AML-193 (cell line): ENCODE results near the gene CIAO2B.
"Not testable (repeated sequence)": the region's sequence is repeated elsewhere in the genome, so short reads cannot be mapped to it uniquely, and the experiment has no call there.

Source experiments
- DNase-seq, 2 experiments: peaks; one replicate each; lab custom pipeline; 2025; lab: John Stamatoyannopoulos, UW

Gene CIAO2B

DNA sequence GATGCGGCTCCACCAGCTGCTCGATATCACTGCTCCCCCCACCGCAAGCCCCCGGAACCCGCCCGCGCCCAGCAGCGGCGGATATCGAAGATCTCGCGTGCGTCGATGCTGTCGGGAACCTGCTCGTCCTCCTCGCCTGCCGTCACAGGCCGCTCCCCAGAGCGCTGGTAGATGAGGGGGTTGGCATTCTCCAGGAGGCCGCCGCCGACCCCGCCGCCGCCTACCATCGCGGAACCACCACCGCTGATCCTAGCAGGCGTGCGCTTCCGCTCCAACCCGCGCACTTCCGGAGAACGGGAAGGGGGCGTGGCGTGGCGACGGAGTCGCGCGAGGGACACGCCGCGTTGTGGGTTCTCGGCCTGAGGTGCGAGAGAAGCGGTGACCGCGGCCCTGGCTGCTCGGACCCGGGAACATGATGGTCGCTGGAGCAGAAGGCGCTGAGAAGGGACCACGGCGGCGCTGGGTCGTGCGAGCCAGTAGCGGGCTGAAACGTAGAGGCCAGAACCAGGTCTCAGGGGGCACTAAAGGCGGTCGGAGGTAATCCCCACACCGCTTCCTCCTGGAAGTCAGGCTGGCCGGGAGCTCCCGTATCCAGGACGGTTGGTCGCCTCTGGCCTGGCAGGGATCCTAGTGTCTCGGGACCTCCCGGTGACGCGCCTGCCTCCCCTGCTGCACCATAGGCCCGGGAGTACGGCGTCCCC is at the start of gene CIAO2B:
TSS of gene CIAO2B (minus strand) at position 265 of the 701 bp plus-strand sequence. CDS start at position 227, 38 bp downstream.
- peak; percentile 62 to 69 for DNase-seq

DNA sequence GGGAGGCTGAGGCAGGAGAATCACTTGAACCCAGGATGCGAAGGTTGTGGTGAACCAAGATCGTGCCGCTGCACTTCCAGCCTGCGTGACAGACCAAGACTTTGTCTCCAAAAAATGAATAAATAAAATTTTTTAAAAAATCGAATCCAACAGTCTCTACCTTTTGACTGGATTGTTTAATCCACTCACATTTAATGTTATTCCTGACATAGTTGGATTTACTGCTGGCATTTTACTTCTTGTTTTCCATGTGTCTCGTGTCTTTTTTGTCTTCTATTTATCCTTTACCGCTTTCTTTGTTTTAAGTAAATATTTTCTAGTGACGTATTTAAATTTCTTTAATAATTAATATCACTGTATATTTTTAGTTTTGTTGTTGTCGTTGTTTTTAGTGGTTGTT is 48.8 kb upstream of the CIAO2B start:
- DNase-seq, result no peak

DNA sequence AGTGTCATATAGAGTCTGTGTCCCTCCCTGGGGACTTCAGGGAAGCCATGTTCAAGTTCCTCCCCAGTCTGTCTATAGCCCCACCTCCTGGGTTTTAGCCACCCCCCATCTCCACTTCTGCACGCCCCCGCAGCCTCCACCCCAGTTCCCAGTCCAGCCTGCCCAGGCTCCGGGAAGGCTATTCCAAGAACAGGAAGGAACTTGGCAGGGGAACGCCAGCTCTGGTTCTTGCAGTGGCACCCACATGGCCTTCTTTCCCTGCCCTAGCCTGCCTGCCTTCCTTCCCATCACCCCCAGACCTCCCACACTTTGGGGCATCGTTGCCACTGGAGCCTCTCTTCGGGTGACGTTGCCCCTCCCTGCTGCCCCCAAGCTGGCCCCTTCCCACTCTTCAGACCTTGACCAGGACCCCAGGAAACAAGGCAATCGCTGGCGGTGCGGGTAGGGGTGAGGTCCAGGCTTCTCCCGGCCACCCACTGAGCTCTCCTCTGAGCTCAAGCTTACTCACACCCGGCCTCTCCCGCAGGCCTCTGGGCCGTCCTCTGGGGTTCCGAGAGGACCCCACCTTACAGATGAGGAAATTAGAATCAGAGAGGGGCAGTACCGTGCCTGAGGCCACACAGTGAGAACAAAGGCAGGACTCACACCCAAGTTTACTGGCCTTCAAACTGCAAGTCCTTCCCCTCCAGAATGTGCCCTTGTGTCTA is 45.0 kb upstream of the CIAO2B start:
- DNase-seq, result no peak

DNA sequence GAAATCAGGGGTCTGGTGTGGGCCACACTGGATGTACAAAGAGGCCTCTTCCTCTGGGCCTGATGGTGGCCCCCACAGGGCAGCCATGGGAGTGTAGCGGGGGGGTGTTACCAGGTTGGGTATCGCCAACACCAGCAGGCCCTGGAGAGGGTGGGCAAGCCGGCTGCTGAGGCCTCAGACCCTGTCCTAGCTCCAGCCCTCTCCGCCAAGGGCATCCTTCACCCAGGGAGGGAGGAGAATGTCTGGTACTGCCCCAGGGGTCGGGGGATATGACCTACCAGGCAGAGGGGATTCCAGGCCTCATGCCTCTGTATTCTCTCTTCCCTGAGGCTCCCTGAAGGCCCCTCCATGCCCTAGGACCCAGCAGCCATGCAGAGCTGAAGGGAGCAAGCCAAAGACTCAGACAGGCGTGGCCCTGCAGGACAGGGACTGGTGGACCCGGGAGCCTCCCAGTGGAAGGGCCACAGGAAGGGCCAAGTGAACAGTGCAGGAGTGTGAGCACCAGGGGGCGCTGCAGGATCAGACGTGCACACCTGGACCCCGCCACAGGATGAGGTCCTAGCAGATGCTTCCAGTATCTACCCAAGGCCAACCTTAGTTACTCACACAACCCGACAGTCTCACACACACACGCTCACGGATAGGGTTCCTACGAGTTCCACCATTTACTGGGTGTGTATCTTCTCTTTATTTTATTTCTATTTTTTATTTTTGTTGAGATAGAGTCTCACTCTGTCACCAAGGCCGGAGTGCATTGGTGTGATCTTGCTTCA is 43.3 kb upstream of the CIAO2B start:
- DNase-seq, result peak; percentile 68 to 77

DNA sequence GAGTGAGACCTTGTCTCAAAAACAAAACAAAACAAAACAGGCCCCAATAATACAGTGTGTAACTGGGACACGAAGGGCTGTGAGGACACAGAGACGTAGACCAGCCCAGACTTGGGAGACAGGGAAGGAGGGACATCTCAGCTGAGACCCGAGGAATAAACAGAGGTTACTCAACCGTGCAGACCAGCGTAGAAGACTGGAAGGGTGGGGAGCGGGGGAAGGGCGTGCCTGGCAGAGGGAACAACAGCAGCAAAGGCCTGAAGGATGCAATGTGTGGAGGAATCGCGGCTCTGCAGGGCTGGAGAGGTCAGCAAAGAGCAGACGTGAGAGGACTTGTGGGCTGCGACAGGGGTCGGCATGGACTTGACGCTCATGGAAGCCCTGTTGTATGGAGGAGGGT is 42.5 kb upstream of the CIAO2B start:
- no peak for DNase-seq

DNA sequence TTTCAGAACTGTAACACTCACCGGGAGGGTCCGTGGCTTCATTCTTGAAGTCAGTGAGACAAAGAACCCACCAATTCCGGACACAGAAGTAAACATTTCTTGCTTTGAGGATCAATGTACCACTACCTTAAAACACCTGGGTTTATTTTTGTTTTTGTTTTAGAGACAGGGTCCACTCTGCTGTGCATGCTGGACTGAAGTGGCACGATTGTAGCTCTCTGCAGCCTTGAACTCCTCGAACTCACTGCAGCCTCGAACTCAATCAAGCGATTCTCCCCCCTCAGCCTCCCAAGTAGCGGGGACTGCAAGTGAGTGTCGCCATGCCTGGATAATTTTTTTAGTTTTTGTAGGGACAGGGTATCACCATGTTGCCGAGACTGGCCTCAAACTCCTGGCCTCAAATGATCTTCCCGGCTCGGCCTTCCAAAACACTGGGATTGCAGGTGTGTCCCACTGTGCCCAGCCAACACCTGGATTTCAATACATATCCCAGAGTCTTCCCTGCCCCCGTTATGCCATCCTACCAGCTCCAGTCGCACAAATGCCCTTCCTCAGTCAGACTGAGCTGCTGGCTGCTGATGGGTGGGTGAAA is 41.2 kb upstream of the CIAO2B start:
- no peak for DNase-seq

DNA sequence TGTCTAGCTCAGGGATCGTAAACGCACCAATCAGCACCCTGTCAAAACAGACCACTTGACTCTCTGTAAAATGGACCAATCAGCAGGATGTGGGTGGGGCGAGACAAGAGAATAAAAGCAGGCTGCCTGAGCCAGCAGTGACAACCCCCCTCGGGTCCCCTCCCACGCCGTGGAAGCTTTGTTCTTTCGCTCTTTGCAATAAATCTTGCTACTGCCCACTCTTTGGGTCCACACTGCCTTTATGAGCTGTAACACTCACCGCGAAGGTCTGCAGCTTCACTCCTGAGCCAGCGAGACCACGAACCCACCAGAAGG is 40.7 kb upstream of the CIAO2B start:
- DNase-seq, result not testable (repeated sequence)

DNA sequence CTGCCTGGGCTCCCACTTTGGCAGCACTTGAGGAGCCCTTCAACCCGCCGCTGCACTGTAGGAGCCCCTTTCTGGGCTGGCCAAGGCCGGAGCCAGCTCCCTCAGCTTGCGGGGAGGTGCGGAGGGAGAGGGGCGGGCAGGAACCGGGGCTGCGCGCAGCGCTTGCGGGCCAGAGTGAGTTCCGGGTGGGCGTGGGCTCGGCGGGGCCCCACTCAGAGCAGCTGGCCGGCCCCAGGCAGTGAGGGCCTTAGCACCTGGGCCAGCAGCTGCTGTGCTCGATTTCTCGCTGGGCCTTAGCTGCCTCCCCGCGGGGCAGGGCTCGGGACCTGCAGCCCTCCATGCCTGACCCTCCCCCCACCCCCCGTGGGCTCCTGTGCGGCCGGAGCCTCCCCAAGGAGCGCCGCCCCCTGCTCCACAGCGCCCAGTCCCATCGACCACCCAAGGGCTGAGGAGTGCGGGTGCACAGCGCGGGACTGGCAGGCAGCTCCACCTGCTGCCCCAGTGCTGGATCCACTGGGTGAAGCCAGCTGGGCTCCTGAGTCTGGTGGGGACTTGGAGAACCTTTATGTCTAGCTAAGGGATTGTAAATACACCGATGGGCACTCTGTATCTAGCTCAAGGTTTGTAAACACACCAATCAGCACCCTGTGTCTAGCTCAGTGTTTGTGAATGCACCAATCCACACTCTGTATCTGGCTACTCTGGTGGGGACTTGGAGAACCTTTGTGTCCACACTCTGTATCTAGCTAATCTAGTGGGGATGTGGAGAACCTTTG is 40.1 kb upstream of the CIAO2B start:
- DNase-seq, result not testable (repeated sequence)

DNA sequence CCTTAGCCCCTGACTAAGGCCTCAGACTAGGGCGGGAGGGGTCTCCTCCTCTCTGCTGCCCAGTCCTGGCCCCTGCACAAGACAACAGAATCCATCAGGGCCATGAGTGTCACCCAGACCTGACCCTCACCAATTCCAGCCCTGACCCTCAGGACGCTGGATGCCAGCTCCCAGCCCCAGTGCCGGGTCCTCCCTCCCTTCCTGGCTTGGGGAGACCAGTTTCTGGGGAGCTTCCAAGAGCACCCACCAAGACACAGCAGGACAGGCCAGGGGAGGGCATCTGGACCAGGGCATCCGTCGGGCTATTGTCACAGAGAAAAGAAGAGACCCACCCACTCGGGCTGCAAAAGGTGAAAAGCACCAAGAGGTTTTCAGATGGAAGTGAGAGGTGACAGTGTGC is 39.5 kb upstream of the CIAO2B start:
- DNase-seq, result no peak

DNA sequence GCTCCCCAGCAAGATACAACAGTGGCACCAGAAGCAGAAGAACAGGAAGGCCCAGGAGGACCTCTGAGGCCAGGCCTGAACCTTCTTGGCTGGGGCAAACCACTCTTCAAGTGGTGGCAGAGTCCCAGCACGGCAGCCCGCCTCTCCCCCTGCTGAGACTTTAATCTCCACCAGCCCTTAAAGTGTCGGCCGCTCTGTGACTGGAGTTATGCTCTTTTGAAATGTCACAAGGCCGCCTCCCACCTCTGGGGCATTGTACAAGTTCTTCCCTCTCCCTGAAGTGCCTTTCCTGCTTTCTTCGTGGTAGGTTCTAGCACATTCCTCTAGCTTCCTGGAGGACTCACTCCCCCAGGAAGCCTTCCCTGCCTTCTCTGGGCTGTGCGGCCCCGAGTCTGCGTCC is 38.8 kb upstream of the CIAO2B start:
- no peak for DNase-seq

DNA sequence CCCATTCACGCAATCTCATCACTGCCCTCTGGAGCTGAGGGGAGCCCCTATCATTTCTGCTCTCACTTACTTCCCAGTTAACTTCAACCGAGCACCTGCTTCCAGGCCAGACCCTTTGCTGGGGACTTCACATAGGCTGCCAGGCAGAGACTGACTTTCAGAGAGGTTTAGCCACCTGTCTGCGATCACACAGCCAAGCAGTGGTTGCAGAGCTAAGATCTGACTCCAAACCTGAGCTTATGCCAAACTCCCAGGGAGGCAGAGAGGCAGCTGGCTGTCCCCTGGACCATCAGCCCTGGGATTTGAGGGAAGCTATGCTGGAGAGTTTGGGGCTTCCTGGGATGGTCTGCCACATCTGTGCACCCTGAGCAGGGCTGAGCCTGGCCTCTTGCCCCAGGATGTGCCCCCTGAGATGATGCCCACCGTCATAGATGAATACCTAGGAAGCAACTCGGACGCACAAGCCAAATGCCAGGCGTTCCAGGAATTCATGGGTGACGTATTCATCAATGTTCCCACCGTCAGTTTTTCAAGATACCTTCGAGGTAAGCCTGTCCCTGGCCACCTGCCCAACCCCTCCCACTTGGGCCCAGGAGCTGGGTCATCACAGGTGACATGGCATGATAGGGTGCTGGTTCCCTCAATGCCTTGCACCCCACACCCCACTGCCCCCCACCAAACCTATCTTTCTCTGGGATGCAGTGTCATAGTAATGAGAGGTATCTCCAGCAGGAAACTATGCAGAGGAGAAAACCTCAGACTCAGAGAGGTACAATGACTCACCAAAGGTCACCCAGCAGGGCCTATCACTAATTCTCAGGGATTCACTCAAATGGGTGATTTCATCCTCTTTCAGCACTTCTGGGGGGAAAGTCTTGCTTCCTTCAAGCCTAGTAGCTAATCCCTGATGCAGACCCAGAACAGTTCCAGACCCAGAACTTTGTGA is 36.8 kb upstream of the CIAO2B start:
- DNase-seq, result no peak

DNA sequence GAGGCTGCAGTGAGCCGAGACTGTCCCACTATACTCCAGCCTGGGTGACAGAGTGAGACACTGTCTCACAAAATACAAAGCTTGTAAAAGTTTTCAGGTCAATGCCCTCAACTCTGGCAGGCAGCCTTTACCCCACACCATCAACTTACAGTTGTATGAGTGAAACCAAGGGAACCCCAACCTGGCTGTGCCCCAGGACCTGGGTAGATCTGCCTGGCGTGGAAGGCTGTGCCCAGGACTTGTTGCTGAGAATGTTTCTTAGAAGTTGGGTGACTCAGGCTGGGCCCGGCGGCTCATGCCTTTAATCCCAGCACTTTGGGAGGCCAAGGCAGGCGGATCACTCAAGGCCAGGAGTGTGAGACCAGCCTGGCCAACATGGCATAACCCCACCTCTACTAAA is 34.6 kb upstream of the CIAO2B start:
- no peak for DNase-seq

DNA sequence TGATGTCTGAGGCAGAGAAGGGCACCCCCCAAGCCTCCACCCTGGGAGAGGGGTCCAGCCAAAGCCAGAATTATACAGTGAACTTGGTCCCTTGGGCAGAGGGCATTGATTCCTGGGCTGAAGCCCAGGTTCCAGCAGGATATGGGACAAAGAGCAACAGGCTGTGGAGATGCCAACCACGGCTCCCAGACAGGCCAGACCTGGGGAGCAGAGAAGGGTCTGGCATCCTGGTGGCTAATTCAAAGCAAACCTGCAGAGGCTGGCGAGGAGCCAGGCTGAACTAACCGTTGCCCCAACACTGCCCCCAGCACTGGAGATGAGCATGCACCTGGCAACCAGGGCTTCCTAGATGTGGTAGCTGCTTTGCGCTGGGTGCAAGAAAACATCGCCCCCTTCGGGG is 29.8 kb upstream of the CIAO2B start:
- DNase-seq, result no peak

DNA sequence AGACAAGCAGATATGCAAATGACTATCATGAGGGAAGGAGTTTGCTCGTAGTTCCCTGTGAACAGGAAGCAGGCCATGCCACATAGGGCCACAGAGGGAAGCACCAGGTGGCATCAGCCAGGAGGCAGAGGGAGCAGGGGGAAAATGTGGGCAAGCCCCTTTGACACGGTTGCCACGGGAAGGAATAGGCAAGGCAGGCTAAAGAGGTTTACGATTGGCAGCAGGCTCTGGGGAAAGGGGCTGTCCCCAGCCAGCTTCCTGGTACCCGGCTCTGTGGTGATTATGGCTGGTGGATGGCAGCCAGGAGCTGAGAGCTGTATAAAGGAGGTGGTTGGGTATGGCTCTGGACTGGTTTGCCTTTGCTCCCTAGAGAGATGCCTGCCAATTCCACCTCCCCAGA is 27.7 kb upstream of the CIAO2B start:
- DNase-seq, result no peak

DNA sequence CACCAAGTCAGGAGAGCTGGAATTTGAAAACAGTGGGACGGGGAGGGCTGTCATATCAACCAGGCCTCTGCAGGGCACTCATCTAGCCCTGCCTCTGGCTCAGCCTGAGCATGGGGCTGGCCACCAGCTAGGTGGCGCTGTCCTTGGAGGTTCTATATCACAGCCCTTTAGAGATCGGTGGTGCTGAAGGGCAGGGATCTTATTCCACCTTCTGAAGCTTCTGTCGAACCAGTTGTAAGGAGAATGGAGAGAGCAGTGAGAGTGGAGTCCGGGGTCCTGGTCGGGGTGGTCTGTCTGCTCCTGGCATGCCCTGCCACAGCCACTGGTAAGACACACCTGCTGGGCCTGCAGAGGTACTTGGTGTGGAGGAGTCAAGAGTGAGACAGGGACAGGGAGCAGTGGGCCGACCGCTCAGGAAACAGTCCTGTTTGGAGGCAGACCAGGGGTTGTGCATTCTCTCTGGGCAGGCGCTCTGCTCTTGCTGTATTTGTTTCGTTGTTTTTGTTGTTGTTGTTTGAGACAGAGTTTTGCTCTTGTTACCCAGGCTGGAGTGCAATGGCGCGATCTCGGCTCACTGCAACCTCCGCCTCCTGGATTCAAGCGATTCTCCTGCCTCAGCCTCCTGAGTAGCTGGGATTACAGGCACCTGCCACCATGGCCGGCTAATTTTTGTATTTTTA is 27.0 kb upstream of the CIAO2B start, which contains the start of gene CES3:
TSS of gene CES3 (plus strand) at position 202 of the 680 bp plus-strand sequence. CDS start at position 244, 42 bp downstream.
- peak; percentile 63 to 67 for DNase-seq

DNA sequence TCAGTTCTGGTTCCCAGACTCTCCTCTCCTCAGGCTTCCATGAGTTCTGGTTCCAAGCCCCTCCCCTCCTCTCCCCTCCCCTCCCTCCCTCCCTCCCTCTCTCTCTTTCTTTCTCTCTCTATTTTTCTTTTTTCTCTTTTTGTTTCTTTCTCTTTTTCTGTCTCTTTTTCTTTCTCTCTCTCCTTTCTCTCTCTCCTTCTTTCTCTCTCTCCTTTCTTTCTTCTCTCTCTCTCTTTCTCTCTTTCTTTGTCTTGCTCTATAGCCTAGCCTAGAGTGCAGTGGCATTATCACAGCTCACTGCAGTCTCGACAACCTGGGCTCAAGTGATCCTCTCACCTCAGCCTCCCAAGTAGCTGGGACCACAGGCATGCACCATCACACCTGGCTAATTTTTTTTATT is 26.1 kb upstream of the CIAO2B start:
- DNase-seq, result no peak

DNA sequence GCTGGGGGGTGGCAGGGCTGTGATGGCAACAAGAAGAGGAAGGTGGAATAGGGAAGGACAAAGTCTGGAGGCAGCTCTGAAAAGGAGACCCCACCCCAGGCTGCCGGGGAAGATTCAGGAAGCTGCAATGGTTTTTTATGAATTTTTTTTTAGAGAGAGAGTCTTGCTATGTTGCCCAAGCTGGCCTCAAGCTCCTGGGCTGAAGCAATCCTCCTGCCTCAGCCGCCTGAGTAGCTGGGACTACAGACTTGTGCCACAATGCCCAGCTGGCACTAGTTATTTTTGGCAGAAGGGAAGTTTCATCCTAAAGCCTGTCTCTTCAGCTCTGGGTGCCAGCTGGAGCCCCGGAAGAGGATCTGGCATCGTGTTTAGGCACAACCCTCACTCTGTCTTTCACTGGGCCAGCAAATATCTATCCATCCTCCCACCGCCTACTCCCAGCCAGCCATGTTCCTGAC is 25.5 kb upstream of the CIAO2B start:
- no peak for DNase-seq

DNA sequence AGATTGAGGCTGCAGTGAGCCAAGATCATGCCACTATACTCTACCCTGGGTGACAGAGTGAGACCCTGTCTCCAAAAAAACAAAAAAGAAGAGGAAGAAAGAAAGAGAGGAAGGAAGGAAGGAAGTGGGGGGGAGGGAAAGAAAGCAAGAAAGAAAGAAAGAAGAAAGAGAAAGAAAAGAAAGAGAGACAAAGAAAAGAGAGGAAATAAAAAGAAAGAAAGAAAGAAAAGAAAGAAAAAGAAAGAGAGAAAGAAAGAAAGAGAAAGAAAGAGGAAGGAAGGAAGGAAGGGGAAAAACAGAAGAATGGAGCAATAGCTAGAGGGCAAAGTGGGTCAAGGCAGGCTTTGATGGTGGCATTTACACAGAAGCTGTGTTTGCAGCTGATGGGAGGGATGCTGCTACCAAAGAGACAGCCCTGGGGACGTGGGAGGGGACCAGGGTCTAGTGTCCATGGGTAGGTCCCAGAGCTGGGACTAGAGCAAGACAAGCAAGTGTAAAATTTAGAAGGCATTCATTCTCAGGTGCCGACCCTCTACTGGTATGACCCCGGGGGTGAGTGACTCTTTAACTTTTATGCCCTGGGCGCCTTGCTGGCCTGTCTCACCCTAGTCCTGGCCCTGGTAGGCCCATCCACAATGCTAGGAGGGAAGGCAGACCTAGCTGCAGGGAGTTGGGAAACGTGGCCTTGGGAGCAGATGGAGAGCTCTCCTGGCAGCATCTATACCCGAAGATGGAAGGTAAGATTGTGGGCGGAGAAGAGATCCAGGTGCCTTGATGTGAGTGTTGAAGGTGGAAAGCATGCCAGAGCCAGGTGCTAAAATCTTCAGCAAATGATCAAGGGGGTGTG is 24.9 kb upstream of the CIAO2B start:
- DNase-seq, result no peak

DNA sequence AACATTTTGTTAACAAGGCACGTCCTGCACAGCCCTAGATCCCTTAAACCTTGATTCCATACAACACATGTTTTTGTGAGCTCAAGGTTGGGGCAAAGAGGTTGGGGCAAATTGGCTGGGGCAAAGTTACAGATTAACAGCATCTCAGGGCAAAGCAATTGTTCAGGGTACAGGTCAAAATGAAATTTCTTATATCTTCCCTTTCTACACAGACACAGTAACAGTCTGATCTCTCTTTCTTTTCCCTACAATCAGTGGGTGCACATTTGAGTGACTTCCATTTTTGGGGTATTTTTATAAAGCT is 21.9 kb upstream of the CIAO2B start:
- not testable (repeated sequence) for DNase-seq
